ENCODE data around the gene ENAH.

Gene ENAH

GRCh38 chr1:225451840-225452515, 200.9 kb downstream of the ENAH start:
- no peak overlapping the region for H4K91ac ChIP-seq (ENCODE audit: low read length)
- H2BK5ac ChIP-seq (ENCODE audit: low read depth, low read length, poor library complexity, severe bottlenecking), result no peak overlapping the region
- peaks cover 0 to 14% of the 10 kb centered on the region in 2 experiments for H3K27me3 ChIP-seq (ENCODE audit: control insufficient read depth in 1 of 2, insufficient read depth in 1 of 2, low read length in 2 of 2)
- H3K18ac ChIP-seq (ENCODE audit: low read depth in 1 of 2, low read length in 2 of 2), result no peak overlapping the region
- no peak overlapping the region for H3K4ac ChIP-seq (ENCODE audit: low read depth in 1 of 2, low read length in 2 of 2)
- H3K36me3 ChIP-seq (ENCODE audit: control insufficient read depth in 1 of 2, insufficient read depth in 2 of 2, low read depth in 1 of 2, low read length in 2 of 2), result no peaks in the 10 kb centered on the region
- 89% methylated on average over 25 of the region's 25 CpGs for WGBS
- H3K4me3 ChIP-seq (ENCODE audit: insufficient read depth in 1 of 2, low read depth in 1 of 2, low read length in 2 of 2), result no peak overlapping the region
- no peak overlapping the region for H2AFZ ChIP-seq (ENCODE audit: low read depth, low read length)
- no peak overlapping the region for H2BK15ac ChIP-seq (ENCODE audit: low read depth, poor library complexity, severe bottlenecking)
- H2AK5ac ChIP-seq (ENCODE audit: low read length, severe bottlenecking), result no peak overlapping the region
- no peak overlapping the region for H3K27ac ChIP-seq (ENCODE audit: low read length, poor library complexity, severe bottlenecking)
- H4K8ac ChIP-seq (ENCODE audit: low read length), result no peak overlapping the region
- H3K9me3 ChIP-seq (ENCODE audit: control insufficient read depth, low read length), result no peaks in the 10 kb centered on the region
- H3K23ac ChIP-seq (ENCODE audit: low read length in 2 of 2), result no peak overlapping the region
- no peak overlapping the region for H3K4me2 ChIP-seq (ENCODE audit: low read length, poor library complexity, severe bottlenecking)
- no peak overlapping the region for H3K9ac ChIP-seq (ENCODE audit: low read length)
- H2BK120ac ChIP-seq (ENCODE audit: low read depth, low read length), result no peak overlapping the region
- H2BK12ac ChIP-seq (ENCODE audit: low read length in 2 of 2), result no peak overlapping the region
- no peak for DNase-seq
- H3K4me1 ChIP-seq (ENCODE audit: control insufficient read depth, insufficient read depth, low read depth, low read length), result peaks cover 17% of the 10 kb centered on the region
- H3K14ac ChIP-seq (ENCODE audit: low read length in 2 of 2), result no peak overlapping the region
- H3K79me1 ChIP-seq (replicated peaks; ENCODE audit: low read length, poor library complexity, severe bottlenecking), result no peaks in the 10 kb centered on the region

- Histone ChIP-seq H3K79me1 (replicated peaks; ENCODE audit: low read length, poor library complexity, severe bottlenecking) (no peaks in the 10 kb centered on the region), H3K4ac (ENCODE audit: low read depth in 1 of 2, low read length in 2 of 2) (no peak overlapping the region), H3K4me3 (ENCODE audit: insufficient read depth in 1 of 2, low read depth in 1 of 2, low read length in 2 of 2) (no peak overlapping the region), H2BK5ac (ENCODE audit: low read depth, low read length, poor library complexity, severe bottlenecking) (no peak overlapping the region), H3K14ac (ENCODE audit: low read length in 2 of 2) (no peak overlapping the region), H3K4me1 (ENCODE audit: control insufficient read depth, insufficient read depth, low read depth, low read length) (peaks cover 22% of the 10 kb centered on the region), H3K9ac (ENCODE audit: low read length) (no peak overlapping the region), H3K27me3 (ENCODE audit: control insufficient read depth in 1 of 2, insufficient read depth in 1 of 2, low read length in 2 of 2) (peaks cover 0 to 14% of the 10 kb centered on the region in 2 experiments), H3K27ac (ENCODE audit: low read length, poor library complexity, severe bottlenecking) (no peak overlapping the region), H3K9me3 (ENCODE audit: control insufficient read depth, low read length) (no peaks in the 10 kb centered on the region), H3K36me3 (ENCODE audit: control insufficient read depth in 1 of 2, insufficient read depth in 2 of 2, low read depth in 1 of 2, low read length in 2 of 2) (no peaks in the 10 kb centered on the region), H4K91ac (ENCODE audit: low read length) (no peak overlapping the region), H2AFZ (ENCODE audit: low read depth, low read length) (no peak overlapping the region), H2AK5ac (ENCODE audit: low read length, severe bottlenecking) (peak overlapping the region; percentile 5), H2BK15ac (ENCODE audit: low read depth, poor library complexity, severe bottlenecking) (no peak overlapping the region), H3K23ac (ENCODE audit: low read length in 2 of 2) (no peak overlapping the region), H2BK12ac (ENCODE audit: low read length in 2 of 2) (no peak overlapping the region), H4K8ac (ENCODE audit: low read length) (no peak overlapping the region), H2BK120ac (ENCODE audit: low read depth, low read length) (no peak overlapping the region), H3K4me2 (ENCODE audit: low read length, poor library complexity, severe bottlenecking) (no peak overlapping the region), H3K18ac (ENCODE audit: low read depth in 1 of 2, low read length in 2 of 2) (no peak overlapping the region)
- WGBS, result 90% methylated on average over 4 of the region's 6 CpGs
- DNase-seq, result no peak
Measured at GRCh38 chr1:225451340-225451739, 201.6 kb downstream of the ENAH start.

- H3K14ac ChIP-seq (ENCODE audit: low read length in 2 of 2), result no peak overlapping the region
- DNase-seq, result no peak
- H3K4me1 ChIP-seq (ENCODE audit: control insufficient read depth, insufficient read depth, low read depth, low read length), result peaks cover 28% of the 10 kb centered on the region
Measured at GRCh38 chr1:225450491-225451191, 202.3 kb downstream of the ENAH start.

GRCh38 chr1:225449774-225450173, 203.1 kb downstream of the ENAH start:
- Histone ChIP-seq H3K9ac (ENCODE audit: low read length) (no peak overlapping the region), H2BK5ac (ENCODE audit: low read depth, low read length, poor library complexity, severe bottlenecking) (no peak overlapping the region), H4K91ac (ENCODE audit: low read length) (no peak overlapping the region), H3K4ac (ENCODE audit: low read depth in 1 of 2, low read length in 2 of 2) (no peak overlapping the region), H4K8ac (ENCODE audit: low read length) (no peak overlapping the region), H2BK12ac (ENCODE audit: low read length in 2 of 2) (peak overlapping the region in 1 of 2 experiments; percentile 1), H2AK5ac (ENCODE audit: low read length, severe bottlenecking) (peak overlapping the region; percentile 62), H2BK15ac (ENCODE audit: low read depth, poor library complexity, severe bottlenecking) (no peak overlapping the region), H3K14ac (ENCODE audit: low read length in 2 of 2) (peak overlapping the region in 1 of 2 experiments; percentile 2), H3K36me3 (ENCODE audit: control insufficient read depth in 1 of 2, insufficient read depth in 2 of 2, low read depth in 1 of 2, low read length in 2 of 2) (no peaks in the 10 kb centered on the region), H3K27ac (ENCODE audit: low read length, poor library complexity, severe bottlenecking) (no peak overlapping the region), H3K4me3 (ENCODE audit: insufficient read depth in 1 of 2, low read depth in 1 of 2, low read length in 2 of 2) (no peak overlapping the region), H3K23ac (ENCODE audit: low read length in 2 of 2) (no peak overlapping the region), H2BK120ac (ENCODE audit: low read depth, low read length) (no peak overlapping the region), H3K4me2 (ENCODE audit: low read length, poor library complexity, severe bottlenecking) (no peak overlapping the region), H3K18ac (ENCODE audit: low read depth in 1 of 2, low read length in 2 of 2) (no peak overlapping the region), H2AFZ (ENCODE audit: low read depth, low read length) (no peak overlapping the region), H3K79me1 (replicated peaks; ENCODE audit: low read length, poor library complexity, severe bottlenecking) (no peaks in the 10 kb centered on the region), H3K27me3 (ENCODE audit: control insufficient read depth in 1 of 2, insufficient read depth in 1 of 2, low read length in 2 of 2) (peaks cover 0 to 14% of the 10 kb centered on the region in 2 experiments), H3K9me3 (ENCODE audit: control insufficient read depth, low read length) (no peaks in the 10 kb centered on the region), H3K4me1 (ENCODE audit: control insufficient read depth, insufficient read depth, low read depth, low read length) (peaks cover 33% of the 10 kb centered on the region)
- 95% methylated on average over 5 of the region's 5 CpGs for whole genome bisulfite sequencing
- no peak for DNase-seq

More at GRCh38 chr1:225450491-225451191, 202.3 kb downstream of the ENAH start:
- H2BK12ac ChIP-seq (ENCODE audit: low read length in 2 of 2), result no peak overlapping the region
- no peak overlapping the region for H2AFZ ChIP-seq (ENCODE audit: low read depth, low read length)
- H2AK5ac ChIP-seq (ENCODE audit: low read length, severe bottlenecking), result peak overlapping the region; percentile 58
- no peaks in the 10 kb centered on the region for H3K9me3 ChIP-seq (ENCODE audit: control insufficient read depth, low read length)
- H3K27me3 ChIP-seq (ENCODE audit: control insufficient read depth in 1 of 2, insufficient read depth in 1 of 2, low read length in 2 of 2), result peaks cover 0 to 14% of the 10 kb centered on the region in 2 experiments
- no peak overlapping the region for H4K91ac ChIP-seq (ENCODE audit: low read length)
- 94% methylated on average over 11 of the region's 12 CpGs for WGBS
- no peak overlapping the region for H3K27ac ChIP-seq (ENCODE audit: low read length, poor library complexity, severe bottlenecking)
- no peak overlapping the region for H3K4ac ChIP-seq (ENCODE audit: low read depth in 1 of 2, low read length in 2 of 2)
- no peak overlapping the region for H2BK15ac ChIP-seq (ENCODE audit: low read depth, poor library complexity, severe bottlenecking)
- H3K9ac ChIP-seq (ENCODE audit: low read length), result no peak overlapping the region
- H2BK5ac ChIP-seq (ENCODE audit: low read depth, low read length, poor library complexity, severe bottlenecking), result no peak overlapping the region
- no peak overlapping the region for H3K4me3 ChIP-seq (ENCODE audit: insufficient read depth in 1 of 2, low read depth in 1 of 2, low read length in 2 of 2)
- no peak overlapping the region for H3K18ac ChIP-seq (ENCODE audit: low read depth in 1 of 2, low read length in 2 of 2)
- H2BK120ac ChIP-seq (ENCODE audit: low read depth, low read length), result no peak overlapping the region
- no peak overlapping the region for H3K23ac ChIP-seq (ENCODE audit: low read length in 2 of 2)
- H4K8ac ChIP-seq (ENCODE audit: low read length), result no peak overlapping the region
- H3K36me3 ChIP-seq (ENCODE audit: control insufficient read depth in 1 of 2, insufficient read depth in 2 of 2, low read depth in 1 of 2, low read length in 2 of 2), result no peaks in the 10 kb centered on the region
- no peaks in the 10 kb centered on the region for H3K79me1 ChIP-seq (replicated peaks; ENCODE audit: low read length, poor library complexity, severe bottlenecking)
- no peak overlapping the region for H3K4me2 ChIP-seq (ENCODE audit: low read length, poor library complexity, severe bottlenecking)

Data from mesenchymal stem cell (in vitro differentiated cells and primary cell).